SK-N-SH (cell line): ENCODE results near the gene MEI4. TPM values are rescaled to one million over a fixed set of nuclear protein-coding genes. Genes with fewer than 3 reads are reported as not detected.

Source experiments
- CTCF ChIA-PET: fragments of 300-600, 350-600 bp; formaldehyde crosslinking; extraction: SDS; loops from one replicate; lab custom pipeline; 2021; lab: Yijun Ruan, JAX
- POLR2A ChIA-PET: fragments of 350-600 bp; sonication (Branson Sonifier 250); formaldehyde crosslinking; extraction: SDS; loops from one replicate; lab custom pipeline; 2020; ENCODE audit warnings: antibody characterized with exemption, inconsistent platforms; lab: Yijun Ruan, JAX
- DNase-seq: peaks from one replicate; pipeline ENCODE4 v3.0.0; 2012
- H2AFZ ChIP-seq: fragments of 200-600 bp; sonication (generic); 2 replicates; pipeline ENCODE4 v1.8.1; 2016; ENCODE audit warnings: antibody characterized with exemption, mild to moderate bottlenecking, low read depth
- H3F3A ChIP-seq: fragments of 200-600 bp; sonication (generic); replicated peaks from 2 replicates; pipeline ENCODE3; 2016; ENCODE audit warnings: antibody characterized with exemption, mild to moderate bottlenecking; ENCODE audit not compliant: insufficient read depth
- H3K27ac ChIP-seq, 2 experiments: fragments of 200-500 bp in 1 of 2; fragments of 200-600 bp in 1 of 2; sonication (Bioruptor generic) in 1 of 2; sonication (generic), shearing (Covaris generic) in 1 of 2; 2 replicates each; pipeline versions ENCODE4 v1.5.1 to v1.6.1; 2014 to 2016; ENCODE audit warnings: low read depth in 2 of 2, inconsistent platforms in 1 of 2, low read length in 1 of 2, mild to moderate bottlenecking in 1 of 2, mixed read lengths in 1 of 2
- H3K27me3 ChIP-seq: fragments of 200-600 bp; sonication (generic), shearing (Covaris generic); 2 replicates; pipeline ENCODE4 v1.6.1; 2016; ENCODE audit warnings: mixed run types; ENCODE audit not compliant: insufficient read depth
- H3K36me3 ChIP-seq, 2 experiments: fragments of 200-500 bp in 1 of 2; fragments of 200-600 bp in 1 of 2; sonication (Bioruptor generic) in 1 of 2; sonication (generic) in 1 of 2; replicated peaks in 1 of 2; 2 replicates each; pipeline versions ENCODE3 to v1.5.1; 2014 to 2016; ENCODE audit warnings: low read length in 1 of 2, mild to moderate bottlenecking in 1 of 2; ENCODE audit not compliant: insufficient read depth in 2 of 2, control insufficient read depth in 1 of 2
- H3K4me1 ChIP-seq, 2 experiments: fragments of 200-500 bp in 1 of 2; fragments of 200-600 bp in 1 of 2; sonication (Bioruptor generic) in 1 of 2; sonication (generic), shearing (Covaris generic) in 1 of 2; 2 replicates each; pipeline versions ENCODE4 v1.5.1 to v1.6.1; 2014 to 2016; ENCODE audit warnings: low read depth in 1 of 2, low read length in 1 of 2, mixed run types in 1 of 2; ENCODE audit not compliant: insufficient read depth in 2 of 2, control insufficient read depth in 1 of 2
- H3K4me2 ChIP-seq: fragments of 200-600 bp; sonication (generic), shearing (Covaris generic); 2 replicates; pipeline ENCODE4 v1.6.1; 2017; ENCODE audit warnings: mixed run types
- H3K4me3 ChIP-seq, 2 experiments: fragments of 200-500 bp in 1 of 2; fragments of 200-600 bp in 1 of 2; sonication (Bioruptor generic) in 1 of 2; sonication (generic), shearing (Covaris generic) in 1 of 2; 2 replicates each; pipeline versions ENCODE4 v1.5.1 to v1.8.1; 2014 to 2016; ENCODE audit warnings: low read depth in 2 of 2, inconsistent platforms in 1 of 2, low read length in 1 of 2, mild to moderate bottlenecking in 1 of 2, mixed read lengths in 1 of 2, moderate library complexity in 1 of 2
- H3K79me2 ChIP-seq: fragments of 200-600 bp; sonication (generic); 2 replicates; pipeline ENCODE4 v1.8.1; 2017; ENCODE audit warnings: mild to moderate bottlenecking; ENCODE audit not compliant: insufficient read depth
- H3K9ac ChIP-seq: fragments of 200-600 bp; sonication (generic); 2 replicates; pipeline ENCODE4 v1.6.1; 2017; ENCODE audit warnings: mixed run types
- H3K9me2 ChIP-seq: fragments of 200-600 bp; sonication (generic); 2 replicates; pipeline ENCODE4 v1.6.1; 2017; ENCODE audit warnings: mixed run types
- H3K9me3 ChIP-seq: fragments of 200-600 bp; sonication (generic); 2 replicates; pipeline ENCODE4 v1.6.1; 2017; ENCODE audit warnings: mixed run types, mild to moderate bottlenecking, moderate library complexity
- H4K20me1 ChIP-seq: fragments of 200-600 bp; sonication (generic); 2 replicates; pipeline ENCODE4 v1.6.1; 2017; ENCODE audit warnings: mild to moderate bottlenecking, mixed run types; ENCODE audit not compliant: insufficient read depth
- CHD2 ChIP-seq: fragments of 150-350 bp; IDR thresholded peaks from 2 replicates; pipeline ENCODE4 v1.6.1; 2018; ENCODE audit warnings: low read length; ENCODE audit not compliant: partially characterized antibody
- CTCF ChIP-seq: fragments of 200-600 bp; sonication (generic); IDR thresholded peaks from 2 replicates; pipeline ENCODE4 v1.6.1; 2017; ENCODE audit warnings: antibody characterized with exemption, mild to moderate bottlenecking, moderate library complexity
- EZH2phosphoT487 ChIP-seq: fragments of 200-600 bp; sonication (generic); IDR thresholded peaks from 2 replicates; pipeline ENCODE4 v1.6.1; 2017; ENCODE audit warnings: low read depth, mixed run types, mild to moderate bottlenecking, antibody characterized with exemption, moderate library complexity, borderline replicate concordance
- FOSL2 ChIP-seq: IDR thresholded peaks from 2 replicates; pipeline ENCODE4 v1.4.0; 2012; ENCODE audit warnings: low read depth, mild to moderate bottlenecking, moderate library complexity, borderline replicate concordance
- FOXJ3 ChIP-seq: sonication (generic); formaldehyde crosslinking; IDR thresholded peaks from 2 replicates; pipeline ENCODE4 v1.5.1; 2020; ENCODE audit warnings: mild to moderate bottlenecking, missing genetic modification reagents
- GABPA ChIP-seq: IDR thresholded peaks from 2 replicates; pipeline ENCODE4 v1.4.0; 2012; ENCODE audit warnings: low read depth, mild to moderate bottlenecking
- GATA2 ChIP-seq: sonication (generic); formaldehyde crosslinking; IDR thresholded peaks from 2 replicates; pipeline ENCODE4 v1.5.0; 2020; ENCODE audit warnings: mild to moderate bottlenecking, missing genetic modification reagents
- IRF3 ChIP-seq: fragments of 150-350 bp; IDR thresholded peaks from 2 replicates; pipeline ENCODE4 v1.6.1; 2016; ENCODE audit warnings: mild to moderate bottlenecking, low read depth, low read length
- MAX ChIP-seq: IDR thresholded peaks from 2 replicates; pipeline ENCODE4 v1.4.0; 2012; ENCODE audit warnings: low read depth
- MEF2A ChIP-seq: IDR thresholded peaks from 2 replicates; pipeline ENCODE4 v1.4.0; 2012; ENCODE audit warnings: low read depth, borderline replicate concordance
- NFIC ChIP-seq: IDR thresholded peaks from 2 replicates; pipeline ENCODE4 v1.4.0; 2012; ENCODE audit warnings: borderline replicate concordance
- NRF1 ChIP-seq: IDR thresholded peaks from 2 replicates; pipeline ENCODE4 v1.6.1; 2012; ENCODE audit warnings: low read depth, mild to moderate bottlenecking, low read length
- PBX3 ChIP-seq: IDR thresholded peaks from 2 replicates; pipeline ENCODE4; 2012
- RFX5 ChIP-seq: IDR thresholded peaks from 2 replicates; pipeline ENCODE4 v1.6.1; 2012; ENCODE audit warnings: mild to moderate bottlenecking, improper control_type of control experiment, low read length
- SIN3A ChIP-seq: IDR thresholded peaks from 2 replicates; pipeline ENCODE4 v1.6.1; 2012; ENCODE audit warnings: low read depth, mild to moderate bottlenecking, low read length, moderate library complexity, borderline replicate concordance
- SMC3 ChIP-seq: IDR thresholded peaks from 2 replicates; pipeline ENCODE4 v1.6.1; 2012; ENCODE audit warnings: low read depth, low read length, improper control_type of control experiment
- USF1 ChIP-seq: IDR thresholded peaks from 2 replicates; pipeline ENCODE4 v1.4.0; 2012; ENCODE audit warnings: low read depth, borderline replicate concordance
- ZBTB33 ChIP-seq: IDR thresholded peaks from 2 replicates; pipeline ENCODE4 v1.4.0; 2012; ENCODE audit warnings: low read depth, borderline replicate concordance
- WGBS: methylation state at CpG from one replicate; pipeline ENCODE4 v1.1.6; 2017; ENCODE audit warnings: low lambda C conversion rate; 5-methylcytosine and 5-hydroxymethylcytosine counted together
- polyA plus RNA-seq, 3 experiments: library from polyadenylated mRNA; depleted of rRNA; stranded (reverse); fragments of >200 nt; gene quantifications; 2 replicates each; pipeline ENCODE4 v1.2.3, GENCODE V29; 2012

MEI4 gene
- polyA plus RNA-seq, 1 of the 3 experiments (the other 2 are of a cell fraction), result not detected

- CTCF ChIA-PET, result interaction anchor here (2.0 kb wide), 1 partner anchor 14 kb away, joined by 7 read pairs; no protein-coding TSS in a partner anchor
- H2AFZ ChIP-seq, result no peak overlapping the region
- no peaks in the 10 kb centered on the region for H3K4me1 ChIP-seq
- no peaks in the 10 kb centered on the region for H3F3A ChIP-seq
- TF ChIP-seq FOSL2, result no peak
- no peak for TF ChIP-seq SMC3
- no peak for TF ChIP-seq IRF3
- TF ChIP-seq CTCF, result no peak
- TF ChIP-seq PBX3, result no peak
- TF ChIP-seq NRF1, result no peak
- TF ChIP-seq ZBTB33, result no peak
- TF ChIP-seq SIN3A, result no peak
- TF ChIP-seq USF1, result no peak
- TF ChIP-seq MEF2A, result no peak
- TF ChIP-seq RFX5, result no peak
- no peak for TF ChIP-seq GATA2 (CRISPR knock-in tag)
- TF ChIP-seq MAX, result no peak
- TF ChIP-seq CHD2, result no peak
- no peak for TF ChIP-seq NFIC
- no peak for TF ChIP-seq FOXJ3 (CRISPR knock-in tag)
- no peak for TF ChIP-seq GABPA
- no peak for TF ChIP-seq EZH2phosphoT487
- 10% methylated on average over 1 of the region's 1 CpG for WGBS
- no peak overlapping the region for H3K9ac ChIP-seq
- POLR2A ChIA-PET, result no interaction called here
- H3K36me3 ChIP-seq, result no peaks in the 10 kb centered on the region
- H3K4me3 ChIP-seq, result no peak overlapping the region; a peak in 1 of 4 replicates
- H3K27ac ChIP-seq, result no peak overlapping the region
- H3K9me2 ChIP-seq, result no peaks in the 10 kb centered on the region
- H3K4me2 ChIP-seq, result no peak overlapping the region
- H4K20me1 ChIP-seq, result no peaks in the 10 kb centered on the region
- H3K27me3 ChIP-seq, result no peaks in the 10 kb centered on the region; the same call in 1 of the 2 replicates
- no peaks in the 10 kb centered on the region for H3K79me2 ChIP-seq
- no peaks in the 10 kb centered on the region for H3K9me3 ChIP-seq
- no peak for DNase-seq
These were observed 18.7 kb upstream of the MEI4 start for GRCh38 chr6:77633993-77634715.
